K562 (cell line): ENCODE measurements around the gene PHF11. TPM values are rescaled to one million over a fixed set of nuclear protein-coding genes. Genes with fewer than 3 reads are reported as not detected.
A peak's percentile ranks its signal among the peaks of the same experiment; 100 is the strongest.
"Not testable (repeated sequence)": the region's sequence is repeated elsewhere in the genome, so short reads cannot be mapped to it uniquely, and the experiment has no call there.

ENCODE experiments used
- ATAC-seq: fragments of 200-7000 bp; cut with Tn5 transposase; 3 replicates; pipeline ENCODE4 v1.9.1; 2020; ENCODE audit warnings: moderate library complexity
- BruUV-seq: library from RNA; stranded (reverse); fragments of 400-500 nt; replicated peaks from 2 replicates; lab custom pipeline; 2021; lab: Mats Ljungman, UMichigan
- CTCF ChIA-PET: fragments of 300-600 bp; formaldehyde crosslinking; extraction: SDS; loops from one replicate; lab custom pipeline; 2021; ENCODE audit warnings: low intra/inter-chr PET ratio; lab: Yijun Ruan, JAX
- POLR2A ChIA-PET: fragments of 300-600, 350-650 bp; sonication (Branson Sonifier 250); formaldehyde crosslinking; extraction: SDS; loops from one replicate; lab custom pipeline; 2021; ENCODE audit warnings: antibody characterized with exemption, inconsistent platforms; lab: Yijun Ruan, JAX
- DNase-seq, 4 experiments: peaks; one replicate each; pipeline versions ENCODE4 v3.0.0 to v3.0.0-alpha.2; 2011 to 2018; ENCODE audit warnings: low spot score in 3 of 4, mixed read lengths in 3 of 4; ENCODE audit errors: extremely low read depth in 1 of 4
- FAIRE-seq: peaks from 2 replicates; lab custom pipeline; 2011; peaks lifted over from hg19 to GRCh38; lab: Jason Lieb, UNC
- H2AFZ ChIP-seq: 2 replicates; pipeline ENCODE4 v1.6.0; 2011; ENCODE audit warnings: low read depth, low read length, control low read depth, inconsistent platforms
- H3K27ac ChIP-seq: fragments of 200-600 bp; 3 replicates; pipeline ENCODE4 v1.8.0; 2011; ENCODE audit warnings: low read depth, mild to moderate bottlenecking, control low read depth, inconsistent platforms, low read length, moderate library complexity, mixed read lengths; ENCODE audit errors: extremely low read depth
- H3K27me3 ChIP-seq, 2 experiments: fragments of 300-600 bp in 1 of 2; 2 replicates in 1 of 2; 3 replicates in 1 of 2; pipeline versions ENCODE4 v1.6.0 to v1.8.0; 2011; ENCODE audit warnings: inconsistent platforms in 2 of 2, low read length in 2 of 2, mild to moderate bottlenecking in 1 of 2, mixed read lengths in 1 of 2, moderate library complexity in 1 of 2; ENCODE audit not compliant: control insufficient read depth in 2 of 2, insufficient read depth in 2 of 2
- H3K36me3 ChIP-seq: fragments of 300-600 bp; 3 replicates; pipeline ENCODE4 v1.8.0; 2011; ENCODE audit warnings: mild to moderate bottlenecking, low read length, inconsistent platforms; ENCODE audit not compliant: control insufficient read depth, insufficient read depth
- H3K4me1 ChIP-seq, 2 experiments: fragments of 200-600 bp in 1 of 2; replicated peaks in 1 of 2; 2 replicates in 1 of 2; 3 replicates in 1 of 2; pipeline versions ENCODE4 v1.5.1 to v1.8.0; 2011; ENCODE audit warnings: inconsistent platforms in 2 of 2, low read length in 2 of 2, mild to moderate bottlenecking in 1 of 2, mixed read lengths in 1 of 2, moderate library complexity in 1 of 2; ENCODE audit not compliant: control insufficient read depth in 2 of 2, insufficient read depth in 2 of 2
- H3K4me2 ChIP-seq: 2 replicates; pipeline ENCODE4 v1.6.1; 2011; ENCODE audit warnings: low read length, control low read depth, inconsistent platforms, mixed read lengths; ENCODE audit not compliant: insufficient read depth
- H3K4me3 ChIP-seq: fragments of 200-600 bp; sonication (generic), shearing (Covaris generic); 2 replicates; pipeline ENCODE4 v1.5.1; 2016; ENCODE audit warnings: control low read depth, inconsistent platforms
- H3K79me2 ChIP-seq: fragments of 200-600 bp; 3 replicates; pipeline ENCODE4 v1.8.0; 2011; ENCODE audit warnings: low read length, inconsistent platforms; ENCODE audit not compliant: control insufficient read depth, insufficient read depth
- H3K9ac ChIP-seq, 2 experiments: 2 replicates each; pipeline versions ENCODE4 v1.6.0 to v1.6.1; 2011; ENCODE audit warnings: low read depth in 2 of 2, low read length in 2 of 2, control low read depth in 1 of 2, inconsistent platforms in 1 of 2, mild to moderate bottlenecking in 1 of 2, mixed read lengths in 1 of 2; ENCODE audit not compliant: insufficient read depth in 1 of 2
- H3K9me1 ChIP-seq: one replicate; pipeline ENCODE4 v1.6.0; 2011; ENCODE audit warnings: inconsistent platforms, mild to moderate bottlenecking, low read length, moderate library complexity; ENCODE audit not compliant: control insufficient read depth, insufficient read depth
- H3K9me3 ChIP-seq: replicated peaks from 2 replicates; pipeline ENCODE4 v1.5.1; 2011; ENCODE audit warnings: low read depth, low read length, inconsistent platforms; ENCODE audit not compliant: control insufficient read depth, insufficient read depth
- H4K20me1 ChIP-seq: replicated peaks from 2 replicates; pipeline ENCODE4 v1.6.1; 2011; ENCODE audit warnings: low read length, inconsistent platforms, mixed read lengths; ENCODE audit not compliant: control insufficient read depth, insufficient read depth
- ARNT ChIP-seq, 2 experiments: fragments of 450-650 bp; IDR thresholded peaks; 2 replicates each; pipeline ENCODE4 v1.6.1; 2016; ENCODE audit warnings: mild to moderate bottlenecking in 1 of 2
- CEBPB ChIP-seq: fragments of 450-650 bp; IDR thresholded peaks from 2 replicates; pipeline ENCODE4 v1.6.1; 2016; ENCODE audit warnings: missing genetic modification characterization, missing compliant biosample characterization
- FIP1L1 ChIP-seq: fragments of 200-400 bp; formaldehyde crosslinking; IDR thresholded peaks from 2 replicates; pipeline ENCODE4 v1.6.1; 2018; ENCODE audit warnings: mild to moderate bottlenecking, low read depth, low read length; ENCODE audit not compliant: poor library complexity, severe bottlenecking
- ZNF197 ChIP-seq: fragments of 200-800 bp; sonication (Bioruptor generic); IDR thresholded peaks from 2 replicates; pipeline ENCODE4 v1.6.1; 2016; ENCODE audit warnings: low read depth, missing genetic modification characterization, missing compliant biosample characterization
- WGBS: fragments of 100-300 bp; shearing (Covaris generic); methylation state at CpG from one replicate; pipeline ENCODE4 v1.1.6; 2016; ENCODE audit warnings: low coverage, mixed read lengths; ENCODE audit not compliant: insufficient coverage; ENCODE audit errors: missing lambda C conversion rate; 5-methylcytosine and 5-hydroxymethylcytosine counted together
- in situ Hi-C: fragments of 300-500 bp; cut with MboI; formaldehyde crosslinking; loops from 4 replicates; pipeline ENCODE4 v1.15.0; 2018; ENCODE audit warnings: inconsistent platforms, mixed read lengths
- intact Hi-C: fragments of 100-400 bp; cut with micrococcal nuclease; formaldehyde crosslinking; loops from 2 replicates; pipeline ENCODE4 v1.14.2; 2022
- polyA plus RNA-seq, 8 experiments: library from polyadenylated mRNA; depleted of rRNA in 4 of 8; stranded (reverse) in 5 of 8; unstranded in 3 of 8; fragments of >200 nt; fragmentation: Nextera tagmentation in 2 of 8; fragmentation: Illumina TruSeq in 1 of 8; extraction: Ambion mirVana in 2 of 8; extraction: Trizol in 1 of 8; gene quantifications; 2 replicates each; pipeline versions ENCODE4 v1.2.1 to v1.2.3, GENCODE V29; 2011 to 2014; ENCODE audit warnings: inconsistent platforms in 1 of 8, missing spikeins in 1 of 8
- total RNA-seq, 7 experiments: library from RNA; depleted of rRNA in 6 of 7; stranded (reverse); fragments of >200 nt in 6 of 7; fragmentation: Illumina TruSeq in 2 of 7; extraction: Trizol in 2 of 7; gene quantifications; 2 replicates each; pipeline versions ENCODE4 v1.2.1 to v1.2.3, GENCODE V29; 2011 to 2021; ENCODE audit warnings: low replicate concordance in 1 of 7

The PHF11 gene
- total and polyA plus RNA-seq, 9 of the 15 experiments (the other 6 are each of a cell fraction or from before 2014, with no cell fraction given): 1.9 to 7.0 (median 5.3) TPM

DNA sequence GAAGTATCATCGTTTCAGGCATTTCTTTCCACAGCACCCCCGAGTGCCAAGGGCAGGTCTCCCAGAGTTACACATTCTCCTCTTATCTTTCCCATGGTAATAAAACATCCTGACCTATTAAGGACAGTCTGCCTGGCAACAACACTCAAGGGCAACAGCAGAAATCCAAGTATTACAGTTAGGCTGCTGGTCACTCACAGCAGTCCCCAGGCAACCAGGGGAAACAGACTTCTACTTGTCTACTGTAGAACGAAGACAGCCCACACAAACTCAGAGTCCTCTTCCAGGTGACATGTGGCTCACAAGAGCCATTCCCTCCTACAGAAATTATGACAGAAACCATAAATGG, 65.3 kb downstream of the PHF11 start:
- Histone ChIP-seq H3K9ac (no peak overlapping the region), H3K36me3 (peaks cover 14% of the 10 kb centered on the region; the same call in 2 of the 3 replicates), H4K20me1 (no peaks in the 10 kb centered on the region), H3K4me3 (no peak overlapping the region), H3K9me1 (no peaks in the 10 kb centered on the region), H3K27ac (no peak overlapping the region), H3K9me3 (no peaks in the 10 kb centered on the region), H3K79me2 (no peaks in the 10 kb centered on the region), H3K4me1 (no peaks in the 10 kb centered on the region), H2AFZ (no peak overlapping the region), H3K4me2 (no peak overlapping the region), H3K27me3 (no peaks in the 10 kb centered on the region)
- intact Hi-C loops: no loop called here
- ChIA-PET CTCF (interaction anchor here (0.6 kb wide), 1 partner anchor 229 kb away, joined by 5 read pairs; no protein-coding TSS in a partner anchor), POLR2A (no interaction called here)
- TF ChIP-seq ARNT (IDR thresholded peaks at IDR 0.05) (no peak), ZNF197 (no peak)
- ATAC-seq: no peak
- in situ Hi-C loops: no loop called here
- FAIRE-seq: no peak
- 70% methylated on average over 3 of the region's 3 CpGs for WGBS
- no TSS peak for BruUV-seq
- no peak for DNase-seq

- no peaks in the 10 kb centered on the region for H3K9me3 ChIP-seq
- no peak overlapping the region for H3K27ac ChIP-seq
- in situ Hi-C loops (no loop called here), intact Hi-C loops (no loop called here)
- 100% methylated on average over 1 of the region's 5 CpGs for WGBS
- H3K4me2 ChIP-seq: no peak overlapping the region
- H2AFZ ChIP-seq: no peak overlapping the region
- no peaks in the 10 kb centered on the region for H3K27me3 ChIP-seq
- peaks cover 0 to 2% of the 10 kb centered on the region in 2 experiments; a peak in 2 of 5 replicates for H3K4me1 ChIP-seq
- H3K36me3 ChIP-seq: peaks cover 21% of the 10 kb centered on the region; the same call in 2 of the 3 replicates
- TF ChIP-seq CEBPB (peak; percentile 62), FIP1L1 (no peak)
- no TSS peak for BruUV-seq
- DNase-seq (no peak), FAIRE-seq (no peak), ATAC-seq (no peak)
- POLR2A ChIA-PET: no interaction called here
- H3K9me1 ChIP-seq: no peaks in the 10 kb centered on the region
- no peak overlapping the region for H3K4me3 ChIP-seq
- no peak overlapping the region for H3K9ac ChIP-seq
- CTCF ChIA-PET: no interaction called here
- H4K20me1 ChIP-seq: no peaks in the 10 kb centered on the region
- H3K79me2 ChIP-seq: no peaks in the 10 kb centered on the region
These were observed 67.8 kb downstream of the PHF11 start for GRCh38 chr13:49563516-49563915.

GRCh38 chr13:49565461-49565860, 69.7 kb downstream of the PHF11 start:
- ATAC-seq, FAIRE-seq, H3K9me3 ChIP-seq, DNase-seq, H3K4me1 ChIP-seq, H2AFZ ChIP-seq, H3K9me1 ChIP-seq, H3K27ac ChIP-seq, H3K4me2 ChIP-seq, H3K79me2 ChIP-seq, CTCF ChIA-PET, H3K27me3 ChIP-seq, H3K9ac ChIP-seq, intact Hi-C loops, H3K4me3 ChIP-seq, BruUV-seq, H4K20me1 ChIP-seq, in situ Hi-C loops: not testable (repeated sequence)
- WGBS: no CpG with 5 or more reads among the region's 25 CpGs
- POLR2A ChIA-PET: interaction anchor here (0.5 kb wide), 1 partner anchor 103 kb away, joined by 3 read pairs; no protein-coding TSS in a partner anchor
- H3K36me3 ChIP-seq: peaks cover 11% of the 10 kb centered on the region; the same call in 2 of the 3 replicates
